AG04450 (cell line): ENCODE data around the gene LRRC8A. TPM values are rescaled to one million over a fixed set of nuclear protein-coding genes. Genes with fewer than 3 reads are reported as not detected.

ENCODE experiments used
- CTCF ChIA-PET: fragments of 300-600, 350-600 bp; formaldehyde crosslinking; extraction: SDS; loops from one replicate; lab custom pipeline; 2022; ENCODE audit warnings: antibody characterized with exemption, inconsistent platforms; lab: Charles Lee
- POLR2A ChIA-PET: fragments of 350-600 bp; formaldehyde crosslinking; extraction: SDS; loops from one replicate; lab custom pipeline; 2021; ENCODE audit warnings: antibody characterized with exemption, inconsistent platforms; lab: Yijun Ruan, JAX
- DNase-seq: peaks from one replicate; pipeline ENCODE4 v3.0.0-alpha.2; 2011; ENCODE audit warnings: low read depth, low spot score
- H3K27ac ChIP-seq: one replicate; pipeline ENCODE4 v1.5.1; 2012; ENCODE audit warnings: low read depth, low read length, control low read depth
- H3K27me3 ChIP-seq: one replicate; pipeline ENCODE4 v1.6.0; 2012; ENCODE audit warnings: low read length; ENCODE audit not compliant: control insufficient read depth, insufficient read depth
- H3K4me3 ChIP-seq: 2 replicates; pipeline ENCODE4 v1.5.1; 2011; ENCODE audit warnings: mild to moderate bottlenecking, low read depth, low read length, control low read depth
- H3K9me3 ChIP-seq: 2 replicates; pipeline ENCODE4 v1.5.1; 2012; ENCODE audit warnings: low read length; ENCODE audit not compliant: control insufficient read depth, insufficient read depth
- CTCF ChIP-seq: IDR thresholded peaks from 2 replicates; pipeline ENCODE4 v1.5.1; 2011; ENCODE audit warnings: low read depth, low read length, control low read depth, inconsistent platforms
- polyA plus RNA-seq: library from polyadenylated mRNA; depleted of rRNA; stranded (reverse); fragments of >200 nt; gene quantifications from 2 replicates; pipeline ENCODE4 v1.2.3, GENCODE V29; 2011

Gene LRRC8A
- polyA plus RNA-seq, 1 experiment: 25.3 TPM

- no peak for DNase-seq
- H3K4me3 ChIP-seq: no peak overlapping the region
- ChIA-PET POLR2A (interaction anchor here (0.6 kb wide), 1 partner anchor 18 kb away, joined by 3 read pairs; no protein-coding TSS in a partner anchor), CTCF (no interaction called here)
- H3K27ac ChIP-seq: peak overlapping the region; percentile 21
- TF ChIP-seq CTCF: no peak
- no peaks in the 10 kb centered on the region for H3K27me3 ChIP-seq
- H3K9me3 ChIP-seq: no peaks in the 10 kb centered on the region; the same call in 1 of the 2 replicates
Observed at GRCh38 chr9:128901822-128902221, 19.9 kb downstream of the LRRC8A start.

- CTCF ChIA-PET: no interaction called here
Observed at GRCh38 chr9:128902351-128903078, 20.6 kb downstream of the LRRC8A start.

GRCh38 chr9:128903079-128903461 is 21.1 kb downstream of the LRRC8A start:
- Histone ChIP-seq H3K27me3 (no peaks in the 10 kb centered on the region), H3K27ac (no peak overlapping the region), H3K9me3 (peaks cover 9% of the 10 kb centered on the region; the same call in 1 of the 2 replicates), H3K4me3 (no peak overlapping the region)
- ChIA-PET CTCF (interaction anchor here (0.7 kb wide), 1 partner anchor 22 kb away, joined by 4 read pairs; no protein-coding TSS in a partner anchor), POLR2A (interaction anchor here (0.6 kb wide), 1 partner anchor 165 kb away, joined by 3 read pairs; no protein-coding TSS in a partner anchor)
- no peak for DNase-seq
- no peak for TF ChIP-seq CTCF

More at GRCh38 chr9:128902351-128903078, 20.6 kb downstream of the LRRC8A start:
- DNase-seq: no peak
- peak overlapping the region; percentile 21 for H3K27ac ChIP-seq
- no peaks in the 10 kb centered on the region for H3K27me3 ChIP-seq
- H3K4me3 ChIP-seq: no peak overlapping the region
- POLR2A ChIA-PET: no interaction called here
- peaks cover 4% of the 10 kb centered on the region; the same call in 1 of the 2 replicates for H3K9me3 ChIP-seq
- no peak for TF ChIP-seq CTCF

- ChIA-PET POLR2A (interaction anchor here (0.6 kb wide), 1 partner anchor 166 kb away, joined by 3 read pairs; no protein-coding TSS in a partner anchor), CTCF (interaction anchor here (0.7 kb wide), 1 partner anchor 21 kb away, joined by 4 read pairs; no protein-coding TSS in a partner anchor)
- peak overlapping the region; percentile 34 for H3K27ac ChIP-seq
- H3K4me3 ChIP-seq: no peak overlapping the region
- H3K27me3 ChIP-seq: no peaks in the 10 kb centered on the region
- peaks cover 17% of the 10 kb centered on the region; the same call in 1 of the 2 replicates for H3K9me3 ChIP-seq
- TF ChIP-seq CTCF: no peak
- no peak for DNase-seq
Observed at GRCh38 chr9:128903871-128904620, 22.1 kb downstream of the LRRC8A start.
